Spleen (tissue), 7 donors: ENCODE data around the gene RBMS3.

Experiments
- CTCF ChIP-seq, 11 experiments: fragments of 200-600 bp in 7 of 11; fragments of 450-650 bp in 4 of 11; sonication (generic) in 4 of 11; IDR thresholded peaks in 8 of 11; conservative IDR thresholded peaks in 3 of 11; 1 replicate in 7 of 11; 2 replicates in 4 of 11; pipeline versions ENCODE4 v1.4.0 to v1.8.0; 2016 to 2021; ENCODE audit warnings: antibody characterized with exemption in 11 of 11, inconsistent platforms in 4 of 11, mild to moderate bottlenecking in 1 of 11
- POLR2A ChIP-seq, 3 donors: fragments of 450-650 bp; IDR thresholded peaks; one replicate each; pipeline ENCODE4 v1.5.1; 2017; ENCODE audit warnings: antibody characterized with exemption in 3 of 3, mild to moderate bottlenecking in 1 of 3
- POLR2AphosphoS5 ChIP-seq, 3 donors: sonication (generic); formaldehyde crosslinking; IDR thresholded peaks; one replicate each; pipeline ENCODE4 v1.5.1; 2017; ENCODE audit warnings: antibody characterized with exemption in 3 of 3
- donor health status: DM: no; HTN: no; CAD: no; lungs with moderate emphysema.
- donor health status: DM: no; HTN: no; CAD: no.
- donor health status: DM: no; HTN: no; CAD: no.

- TF ChIP-seq POLR2AphosphoS5 (IDR thresholded peaks at IDR 0.05) (no peak), CTCF (IDR thresholded peaks at IDR 0.05 in 8 of 11, conservative IDR thresholded peaks at IDR 0.05 in 3 of 11) (no peak), POLR2A (IDR thresholded peaks at IDR 0.05) (no peak)
These were observed 50.2 kb downstream of the RBMS3 start for GRCh38 chr3:29331035-29331434.
